ENCODE data around the gene LOC101059915.
"Not testable (repeated sequence)": the region's sequence is repeated elsewhere in the genome, so short reads cannot be mapped to it uniquely, and the experiment has no call there.

Gene LOC101059915

GRCh38 chrX:71675636-71676035 is 8.3 kb downstream of the LOC101059915 start:
- not testable (repeated sequence) for DNase-seq (ENCODE audit: low spot score)

DNA sequence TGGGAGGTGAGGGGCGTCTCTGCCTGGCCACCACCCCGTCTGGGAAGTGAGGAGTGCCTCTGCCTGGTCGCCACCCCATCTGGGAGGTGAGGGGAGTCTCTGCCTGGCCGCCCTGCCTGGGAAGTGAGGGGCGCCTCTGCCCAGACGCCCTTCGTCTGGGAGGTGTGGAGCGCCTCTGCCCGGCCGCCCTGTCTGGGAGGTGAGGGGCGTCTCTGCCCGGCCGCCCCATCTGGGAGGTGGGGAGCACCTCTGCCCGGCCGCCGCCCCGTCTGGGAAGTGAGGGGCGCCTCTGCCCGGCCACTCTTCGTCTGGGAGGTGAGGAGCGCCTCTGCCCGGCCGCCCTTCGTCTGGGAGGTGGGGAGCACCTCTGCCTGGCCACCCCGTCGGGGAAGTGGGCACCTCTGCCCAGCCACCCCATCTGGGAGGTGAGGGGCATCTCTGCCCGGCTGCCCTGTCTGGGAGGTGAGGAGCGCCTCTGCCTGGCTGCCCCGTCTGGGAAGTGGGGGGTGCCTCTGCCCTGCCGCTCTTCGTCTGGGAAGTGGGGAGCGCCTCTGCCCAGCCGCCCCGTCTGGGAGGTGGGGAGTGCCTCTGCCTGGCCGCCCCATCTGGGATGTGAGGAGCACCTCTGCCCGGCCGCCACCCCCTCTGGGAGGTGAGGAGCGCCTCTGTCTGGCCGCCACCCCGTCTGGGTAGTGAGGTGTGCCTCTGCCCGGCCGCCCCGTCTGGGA is 8.9 kb downstream of the LOC101059915 start:
- not testable (repeated sequence) for DNase-seq (ENCODE audit: low spot score)

- not testable (repeated sequence) for DNase-seq (ENCODE audit: low spot score)
Measured at GRCh38 chrX:71677195-71677594, 9.8 kb downstream of the LOC101059915 start.

- DNase-seq (ENCODE audit: low spot score): no peak
Measured at GRCh38 chrX:71679575-71680207, 12.3 kb downstream of the LOC101059915 start.

DNA sequence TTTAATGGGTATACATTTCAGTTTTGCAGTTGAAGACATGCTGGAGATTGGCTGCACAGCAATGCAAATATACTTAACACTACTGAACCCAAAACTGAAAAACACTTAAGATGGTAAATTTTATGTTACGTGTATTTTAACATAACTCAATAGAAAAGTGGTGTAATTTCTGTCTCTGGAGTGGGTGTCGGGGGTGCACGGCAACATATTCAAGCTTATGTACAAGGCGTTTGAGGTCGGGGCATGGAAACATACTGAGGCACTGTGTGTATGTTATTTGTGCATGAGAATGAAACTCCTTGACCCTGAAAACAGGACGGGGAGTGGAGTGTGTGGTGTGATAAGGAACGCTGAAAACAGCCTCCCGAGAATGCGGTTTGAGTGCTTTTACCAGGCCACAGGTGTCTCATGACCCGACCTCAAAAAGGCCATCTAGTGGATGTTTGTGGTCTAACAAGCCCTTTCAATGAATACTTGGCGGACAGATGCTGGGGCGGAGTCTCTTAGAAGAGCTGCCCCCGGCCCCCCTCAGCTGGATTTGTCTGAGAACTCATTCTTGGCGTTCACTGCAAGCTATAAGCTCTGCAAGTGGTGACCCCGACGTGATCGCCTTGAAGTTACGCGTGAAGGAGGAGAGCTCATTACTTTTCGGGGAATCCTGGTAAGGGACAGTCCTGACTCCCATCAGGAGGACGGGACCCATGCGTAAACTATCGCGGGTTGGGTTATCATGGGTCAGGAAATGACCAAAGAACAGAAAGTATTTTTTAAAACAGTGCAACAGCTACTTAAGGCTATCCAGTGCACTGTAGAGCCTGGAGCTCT is 29.5 kb downstream of the LOC101059915 start:
- not testable (repeated sequence) for DNase-seq (ENCODE audit: low spot score)

- not testable (repeated sequence) for DNase-seq (ENCODE audit: low spot score)
Measured at GRCh38 chrX:71697466-71698298, 30.3 kb downstream of the LOC101059915 start.

DNA sequence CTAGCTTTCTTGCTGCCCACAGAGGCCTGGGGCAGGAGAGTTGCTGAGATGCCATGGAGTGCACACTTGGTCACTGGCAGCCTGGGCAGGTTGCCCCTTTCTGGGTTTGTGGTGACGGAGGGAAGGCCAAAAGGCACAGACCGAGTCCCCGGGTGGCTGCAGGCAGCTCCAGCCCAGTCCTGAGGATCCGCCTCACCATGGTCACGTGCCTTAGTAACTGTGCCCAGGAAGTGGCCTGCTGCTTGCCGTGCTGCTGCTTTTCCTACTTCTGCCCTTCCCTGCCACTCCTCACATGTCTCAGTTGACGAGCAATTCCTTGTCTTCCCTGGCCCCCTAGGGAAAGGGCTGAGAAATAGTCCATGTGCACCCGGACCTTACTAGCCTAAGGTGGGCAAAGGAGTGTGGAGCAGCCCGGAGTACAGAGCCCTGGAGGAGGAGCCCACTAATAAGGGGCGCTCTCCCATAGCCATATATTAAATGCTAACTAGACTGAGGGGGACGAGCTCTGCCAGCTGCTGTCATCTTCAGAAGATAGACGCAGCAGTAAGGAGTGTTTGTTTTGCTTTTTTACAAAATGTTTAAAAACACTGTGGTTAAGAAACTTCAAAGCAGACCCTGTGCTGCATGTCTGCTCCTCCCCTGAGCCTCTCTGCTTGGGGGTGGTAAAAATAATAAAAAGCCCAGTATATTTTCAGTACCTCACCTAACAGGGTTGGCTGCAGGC is 31.1 kb downstream of the LOC101059915 start:
- DNase-seq (ENCODE audit: low spot score): not testable (repeated sequence)

GRCh38 chrX:71699023-71699344 is 31.6 kb downstream of the LOC101059915 start:
- DNase-seq (ENCODE audit: low spot score): not testable (repeated sequence)

DNA sequence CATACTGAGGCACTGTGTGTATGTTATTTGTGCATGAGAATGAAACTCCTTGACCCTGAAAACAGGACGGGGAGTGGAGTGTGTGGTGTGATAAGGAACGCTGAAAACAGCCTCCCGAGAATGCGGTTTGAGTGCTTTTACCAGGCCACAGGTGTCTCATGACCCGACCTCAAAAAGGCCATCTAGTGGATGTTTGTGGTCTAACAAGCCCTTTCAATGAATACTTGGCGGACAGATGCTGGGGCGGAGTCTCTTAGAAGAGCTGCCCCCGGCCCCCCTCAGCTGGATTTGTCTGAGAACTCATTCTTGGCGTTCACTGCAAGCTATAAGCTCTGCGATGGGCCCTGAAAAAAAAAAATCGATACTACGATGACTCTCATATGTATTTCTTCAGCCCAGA is 35.5 kb downstream of the LOC101059915 start:
- not testable (repeated sequence) for DNase-seq (ENCODE audit: low spot score)

DNA sequence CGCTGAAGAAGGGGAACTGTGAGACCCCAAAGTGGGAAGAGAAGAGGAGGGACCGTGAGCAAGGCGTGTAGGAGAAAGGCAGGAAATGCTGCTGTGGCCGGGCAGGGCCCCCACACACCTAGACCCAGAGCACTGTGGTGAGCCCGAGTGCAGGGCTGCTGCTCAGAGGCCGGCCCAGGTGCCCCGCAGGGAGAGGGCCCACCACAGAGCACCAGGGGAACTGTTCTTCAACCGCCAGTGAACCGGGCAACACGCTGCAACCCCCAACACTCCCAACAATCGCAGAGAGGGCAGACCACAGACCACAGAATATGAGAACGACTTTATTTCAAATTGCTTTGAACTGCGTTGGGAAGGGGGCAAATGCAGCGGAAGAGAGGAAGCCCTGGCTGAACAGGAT is 46.7 kb downstream of the LOC101059915 start:
- not testable (repeated sequence) for DNase-seq (ENCODE audit: low spot score)

DNA sequence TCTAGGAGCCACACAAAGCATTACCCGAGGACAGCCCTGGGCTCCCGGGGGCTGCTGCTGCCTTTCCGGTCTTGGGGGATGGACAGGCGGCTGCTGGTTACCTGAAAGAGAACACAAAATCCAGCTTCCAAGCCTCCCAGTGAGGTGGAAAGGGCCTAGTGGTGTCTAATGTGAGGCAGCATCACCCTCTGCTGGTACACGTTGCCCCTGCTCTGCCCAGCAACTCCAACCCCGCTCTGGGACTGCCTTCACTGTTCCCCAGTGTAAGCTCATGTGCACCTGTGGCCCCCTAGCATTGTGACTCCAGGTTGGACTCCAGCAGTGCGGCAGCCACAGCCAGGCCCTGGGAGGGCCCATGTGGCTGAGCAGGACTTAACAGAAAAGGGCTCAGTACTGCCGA is 48.2 kb downstream of the LOC101059915 start:
- not testable (repeated sequence) for DNase-seq (ENCODE audit: low spot score)

DNA sequence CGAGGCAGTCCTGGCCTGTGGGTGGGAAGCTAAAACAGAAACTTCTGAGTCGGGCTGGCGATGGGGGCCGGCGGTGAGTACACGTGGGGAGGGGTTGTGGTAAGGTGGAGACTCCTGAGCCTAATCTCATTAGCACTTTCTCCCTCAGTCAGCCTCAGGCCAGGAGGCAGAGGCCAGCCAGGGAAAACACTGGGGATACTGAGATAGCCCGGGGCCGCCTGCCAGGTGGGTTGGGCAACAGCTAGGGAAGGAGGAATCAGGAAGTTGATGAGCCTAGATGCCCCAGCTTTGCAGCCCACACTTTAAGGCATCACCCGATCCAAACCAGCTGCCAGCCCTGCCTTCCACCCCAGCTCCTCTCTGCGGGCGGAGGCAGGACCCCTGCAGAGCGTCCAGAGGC is 49.0 kb downstream of the LOC101059915 start:
- not testable (repeated sequence) for DNase-seq (ENCODE audit: low spot score)

- DNase-seq (ENCODE audit: low spot score): not testable (repeated sequence)
Measured at GRCh38 chrX:71718185-71718584, 50.8 kb downstream of the LOC101059915 start, which contains the start of gene CXorf49. Gene CXorf49, minus strand, starts transcription at chrX:71718285. Its CDS starts 134 bp downstream, at chrX:71718151.

DNA sequence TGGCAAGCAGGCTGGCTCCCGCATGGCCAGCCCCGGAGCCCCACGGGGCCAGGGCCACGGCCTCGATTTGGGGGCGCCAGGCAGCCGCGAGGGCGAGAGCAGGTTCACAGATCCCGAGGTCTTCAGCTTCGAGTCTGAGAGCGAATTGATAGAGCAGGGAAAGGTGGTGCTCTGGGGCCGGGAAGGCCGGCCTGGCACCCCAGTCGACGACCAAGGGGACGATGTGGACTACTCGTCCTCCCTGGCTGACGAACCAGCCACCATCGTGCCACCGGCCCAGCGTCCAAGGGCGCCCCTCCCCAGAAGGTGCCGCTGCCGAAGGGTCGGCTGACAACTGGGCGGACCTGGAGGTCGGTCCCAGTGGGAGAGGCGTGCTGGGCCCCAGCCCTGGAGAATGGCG is 51.8 kb downstream of the LOC101059915 start:
- DNase-seq (ENCODE audit: low spot score): not testable (repeated sequence)

DNA sequence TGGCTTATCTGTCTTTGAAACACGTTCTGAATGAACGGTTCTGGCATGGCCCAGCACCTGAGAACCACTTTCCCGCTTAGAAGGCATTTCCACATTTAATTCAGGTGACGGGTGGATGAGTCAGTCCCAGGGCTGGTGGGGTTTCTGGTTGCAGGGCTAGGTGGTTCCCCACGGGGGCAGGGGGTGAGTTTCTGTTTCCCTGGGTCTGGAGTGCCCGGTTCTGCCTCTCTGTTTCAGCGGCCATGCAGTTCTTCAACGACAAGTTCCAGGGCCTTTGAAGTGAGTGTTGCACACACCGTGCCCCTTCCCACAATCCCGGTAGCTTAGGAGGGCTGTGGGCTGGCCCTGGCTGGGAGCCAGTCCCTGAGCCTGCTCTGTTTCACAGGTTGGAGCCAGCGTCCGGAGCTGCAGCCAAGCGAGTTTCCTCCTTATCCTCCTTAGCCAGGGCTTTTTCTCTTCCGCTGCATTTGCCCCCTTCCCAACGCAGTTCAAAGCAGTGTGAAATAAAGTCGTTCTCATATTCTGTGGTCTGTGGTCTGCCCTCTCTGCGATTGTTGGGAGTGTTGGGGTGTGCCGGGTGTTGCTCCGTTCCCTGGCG is 53.0 kb downstream of the LOC101059915 start:
- DNase-seq (ENCODE audit: low spot score): not testable (repeated sequence)
